Measurements from ENCODE around the gene PTPN4.

DNA sequence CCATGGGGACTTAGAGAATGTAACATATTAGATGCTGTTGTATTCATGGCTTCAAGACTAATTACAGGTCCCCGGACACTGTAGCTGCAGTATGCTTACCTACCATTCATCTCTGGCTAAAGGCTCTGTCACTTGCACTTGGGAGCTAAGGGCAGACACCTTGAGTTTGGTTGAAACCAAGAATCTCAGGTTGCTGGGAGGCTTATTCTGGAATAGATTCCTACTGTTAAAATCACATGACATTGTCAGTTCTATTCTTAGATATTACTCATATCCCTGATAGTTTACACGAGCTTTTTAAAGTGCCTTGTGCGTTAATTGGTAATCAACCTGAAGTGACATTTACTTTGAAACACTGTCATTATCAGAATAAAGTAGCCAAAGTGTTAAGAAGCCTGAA, 180.2 kb downstream of the PTPN4 start:
- TF ChIP-seq POLR2AphosphoS5 (IDR thresholded peaks at IDR 0.05; ENCODE audit: control insufficient read depth, insufficient read depth, low read depth, low read length) = no peak
- TF ChIP-seq KDM1A (IDR thresholded peaks at IDR 0.05) = no peak
- TF ChIP-seq, protein P1, sequence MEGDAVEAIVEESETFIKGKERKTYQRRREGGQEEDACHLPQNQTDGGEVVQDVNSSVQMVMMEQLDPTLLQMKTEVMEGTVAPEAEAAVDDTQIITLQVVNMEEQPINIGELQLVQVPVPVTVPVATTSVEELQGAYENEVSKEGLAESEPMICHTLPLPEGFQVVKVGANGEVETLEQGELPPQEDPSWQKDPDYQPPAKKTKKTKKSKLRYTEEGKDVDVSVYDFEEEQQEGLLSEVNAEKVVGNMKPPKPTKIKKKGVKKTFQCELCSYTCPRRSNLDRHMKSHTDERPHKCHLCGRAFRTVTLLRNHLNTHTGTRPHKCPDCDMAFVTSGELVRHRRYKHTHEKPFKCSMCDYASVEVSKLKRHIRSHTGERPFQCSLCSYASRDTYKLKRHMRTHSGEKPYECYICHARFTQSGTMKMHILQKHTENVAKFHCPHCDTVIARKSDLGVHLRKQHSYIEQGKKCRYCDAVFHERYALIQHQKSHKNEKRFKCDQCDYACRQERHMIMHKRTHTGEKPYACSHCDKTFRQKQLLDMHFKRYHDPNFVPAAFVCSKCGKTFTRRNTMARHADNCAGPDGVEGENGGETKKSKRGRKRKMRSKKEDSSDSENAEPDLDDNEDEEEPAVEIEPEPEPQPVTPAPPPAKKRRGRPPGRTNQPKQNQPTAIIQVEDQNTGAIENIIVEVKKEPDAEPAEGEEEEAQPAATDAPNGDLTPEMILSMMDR (IDR thresholded peaks at IDR 0.05 in 2 of 3, conservative IDR thresholded peaks at IDR 0.05 in 1 of 3; ENCODE audit: insufficient read depth in 2 of 3, low read depth in 1 of 3, low read length in 3 of 3) = no peak
- no peak for TF ChIP-seq L3MBTL2 (IDR thresholded peaks at IDR 0.05)
- TF ChIP-seq FOXP1 (CRISPR knock-in tag; IDR thresholded peaks at IDR 0.05) = no peak
- TF ChIP-seq CBX8 (IDR thresholded peaks at IDR 0.05; ENCODE audit: borderline replicate concordance, extremely low read depth, low read depth, low read length, poor library complexity, severe bottlenecking) = no peak
- TF ChIP-seq HIVEP1 (CRISPR knock-in tag; IDR thresholded peaks at IDR 0.05) = no peak

Measured in K562 (cell line).